Panc1 (cell line): ENCODE measurements around the gene NDUFA11. TPM values are rescaled to one million over a fixed set of nuclear protein-coding genes. Genes with fewer than 3 reads are reported as not detected.

Experiments used
- ATAC-seq: fragments of 200-7000 bp; cut with Tn5 transposase; 2 replicates; pipeline ENCODE4 v1.9.1; 2020; ENCODE audit warnings: mild to moderate bottlenecking, moderate library complexity
- BruUV-seq: library from RNA; stranded (reverse); fragments of 400-500 nt; replicated peaks from 2 replicates; lab custom pipeline; 2021; lab: Mats Ljungman, UMichigan
- CTCF ChIA-PET: fragments of 300-600 bp; sonication (Branson Sonifier 250); formaldehyde crosslinking; loops from one replicate; lab custom pipeline; 2022; ENCODE audit warnings: antibody characterized with exemption; lab: Charles Lee
- POLR2A ChIA-PET: fragments of 300-600 bp; sonication (Branson Sonifier 250); formaldehyde crosslinking; loops from one replicate; lab custom pipeline; 2022; ENCODE audit warnings: antibody characterized with exemption; lab: Charles Lee
- DNase-seq: peaks from one replicate; pipeline ENCODE4 v3.0.0-alpha.2; 2010; ENCODE audit warnings: low read depth, low spot score
- H3K27ac ChIP-seq: 2 replicates; pipeline ENCODE4 v1.5.1; 2011; ENCODE audit warnings: mild to moderate bottlenecking, low read length, inconsistent platforms
- H3K27me3 ChIP-seq: fragments of 200-500 bp; sonication (Bioruptor generic); 2 replicates; pipeline ENCODE4 v1.6.0; 2014; ENCODE audit warnings: low read length, inconsistent platforms; ENCODE audit not compliant: control insufficient read depth, insufficient read depth
- H3K36me3 ChIP-seq: fragments of 200-500 bp; sonication (Bioruptor generic); 2 replicates; pipeline ENCODE4 v1.5.1; 2014; ENCODE audit warnings: inconsistent platforms, mild to moderate bottlenecking, low read length, moderate library complexity; ENCODE audit not compliant: control insufficient read depth, insufficient read depth
- H3K4me1 ChIP-seq: 2 replicates; pipeline ENCODE4 v1.5.1; 2011; ENCODE audit warnings: inconsistent platforms, mild to moderate bottlenecking, low read length, moderate library complexity; ENCODE audit not compliant: control insufficient read depth, insufficient read depth
- H3K4me3 ChIP-seq, 2 experiments: 2 replicates each; pipeline ENCODE4 v1.5.1; 2011 to 2012; ENCODE audit warnings: low read depth in 2 of 2, low read length in 2 of 2, mild to moderate bottlenecking in 2 of 2, inconsistent platforms in 1 of 2, moderate library complexity in 1 of 2
- H3K9me3 ChIP-seq: fragments of 200-500 bp; sonication (Bioruptor generic); 2 replicates; pipeline ENCODE4 v1.5.1; 2014; ENCODE audit warnings: low read depth, mild to moderate bottlenecking, inconsistent platforms, low read length, moderate library complexity; ENCODE audit not compliant: control insufficient read depth, insufficient read depth
- POLR2AphosphoS5 ChIP-seq: IDR thresholded peaks from 2 replicates; pipeline ENCODE4 v1.6.1; 2012; ENCODE audit warnings: mild to moderate bottlenecking, low read depth, low read length, moderate library complexity
- REST ChIP-seq, 2 experiments: IDR thresholded peaks; 2 replicates each; pipeline ENCODE4 v1.6.1; 2011 to 2012; ENCODE audit warnings: low read depth in 2 of 2, control low read depth in 1 of 2, low read length in 1 of 2, mild to moderate bottlenecking in 1 of 2, moderate library complexity in 1 of 2; ENCODE audit not compliant: insufficient read depth in 1 of 2
- SIN3A ChIP-seq: IDR thresholded peaks from 2 replicates; pipeline ENCODE4 v1.6.1; 2012; ENCODE audit warnings: low read depth, mild to moderate bottlenecking, low read length, moderate library complexity, borderline replicate concordance; ENCODE audit not compliant: insufficient read depth
- TCF7L2 ChIP-seq: IDR thresholded peaks from 2 replicates; pipeline ENCODE4 v1.6.1; 2011; ENCODE audit warnings: mild to moderate bottlenecking, low read depth, low read length, inconsistent platforms
- in situ Hi-C: cut with HindIII; loops from 2 replicates; pipeline ENCODE4 v1.10.0; 2016; ENCODE audit warnings: low sequenced_read_pairs, low pct_unique_long_range_greater_than_20kb
- intact Hi-C: fragments of 100-400 bp; cut with micrococcal nuclease; formaldehyde crosslinking; loops from one replicate; pipeline ENCODE4 v1.10.0; 2022; ENCODE audit not compliant: unreplicated experiment
- total RNA-seq: library from RNA; stranded (reverse); gene quantifications from one replicate; pipeline ENCODE4 v1.2.1, GENCODE V29; 2021; ENCODE audit not compliant: unreplicated experiment
- TF ChIP-seq, protein P1 (sequence below): fragments of 450-650 bp; IDR thresholded peaks from 2 replicates; pipeline ENCODE4 v1.5.1; 2017; ENCODE audit warnings: mild to moderate bottlenecking

Gene NDUFA11
- total RNA-seq, 1 experiment from 2014 or later = 242 TPM

DNA sequence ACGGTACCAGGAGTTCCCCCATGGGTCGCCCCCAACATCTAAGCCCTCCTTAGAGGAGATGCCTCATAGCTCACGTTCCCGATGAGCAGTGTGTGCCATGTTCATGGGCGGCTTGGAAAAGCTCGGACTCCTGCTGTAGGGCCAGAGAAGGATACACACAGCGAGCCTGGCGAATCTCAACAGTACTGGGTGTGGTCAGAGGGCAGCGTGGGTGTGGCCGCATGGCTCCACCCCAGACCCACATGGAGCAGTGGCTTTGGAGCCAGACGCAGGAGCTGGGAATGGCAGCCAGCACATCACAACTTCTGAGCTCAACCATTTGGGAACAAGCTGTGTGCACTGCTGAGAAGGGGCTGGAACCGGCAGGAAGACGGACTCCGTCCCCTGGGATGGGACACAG is 26.0 kb upstream of the NDUFA11 start:
- Histone ChIP-seq H3K4me3 (no peak overlapping the region), H3K4me1 (no peaks in the 10 kb centered on the region), H3K36me3 (no peaks in the 10 kb centered on the region), H3K9me3 (no peaks in the 10 kb centered on the region), H3K27me3 (no peaks in the 10 kb centered on the region), H3K27ac (no peak overlapping the region)
- ATAC-seq (no peak), DNase-seq (no peak)
- in situ Hi-C loops = no loop called here
- intact Hi-C loops = no loop called here
- no TSS peak for BruUV-seq
- no peak for TF ChIP-seq TCF7L2
- TF ChIP-seq POLR2AphosphoS5 = no peak
- TF ChIP-seq REST (IDR thresholded peaks at IDR 0.05; ENCODE audit: insufficient read depth in 1 of 2, low read depth in 2 of 2, low read length in 1 of 2) = no peak
- no peak for TF ChIP-seq SIN3A
- TF ChIP-seq, protein P1, sequence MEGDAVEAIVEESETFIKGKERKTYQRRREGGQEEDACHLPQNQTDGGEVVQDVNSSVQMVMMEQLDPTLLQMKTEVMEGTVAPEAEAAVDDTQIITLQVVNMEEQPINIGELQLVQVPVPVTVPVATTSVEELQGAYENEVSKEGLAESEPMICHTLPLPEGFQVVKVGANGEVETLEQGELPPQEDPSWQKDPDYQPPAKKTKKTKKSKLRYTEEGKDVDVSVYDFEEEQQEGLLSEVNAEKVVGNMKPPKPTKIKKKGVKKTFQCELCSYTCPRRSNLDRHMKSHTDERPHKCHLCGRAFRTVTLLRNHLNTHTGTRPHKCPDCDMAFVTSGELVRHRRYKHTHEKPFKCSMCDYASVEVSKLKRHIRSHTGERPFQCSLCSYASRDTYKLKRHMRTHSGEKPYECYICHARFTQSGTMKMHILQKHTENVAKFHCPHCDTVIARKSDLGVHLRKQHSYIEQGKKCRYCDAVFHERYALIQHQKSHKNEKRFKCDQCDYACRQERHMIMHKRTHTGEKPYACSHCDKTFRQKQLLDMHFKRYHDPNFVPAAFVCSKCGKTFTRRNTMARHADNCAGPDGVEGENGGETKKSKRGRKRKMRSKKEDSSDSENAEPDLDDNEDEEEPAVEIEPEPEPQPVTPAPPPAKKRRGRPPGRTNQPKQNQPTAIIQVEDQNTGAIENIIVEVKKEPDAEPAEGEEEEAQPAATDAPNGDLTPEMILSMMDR = no peak
- CTCF ChIA-PET = no interaction called here
- POLR2A ChIA-PET = no interaction called here

- in situ Hi-C loops (no loop called here), intact Hi-C loops (no loop called here)
- TF ChIP-seq TCF7L2 (no peak), REST (IDR thresholded peaks at IDR 0.05; ENCODE audit: insufficient read depth in 1 of 2, low read depth in 2 of 2, low read length in 1 of 2) (no peak), POLR2AphosphoS5 (no peak), SIN3A (no peak)
- TF ChIP-seq, protein P1 = no peak
- ATAC-seq = no peak
- no peaks in the 10 kb centered on the region for H3K27me3 ChIP-seq
- CTCF ChIA-PET = no interaction called here
- no peaks in the 10 kb centered on the region for H3K9me3 ChIP-seq
- POLR2A ChIA-PET = no interaction called here
- H3K36me3 ChIP-seq = no peaks in the 10 kb centered on the region
- no peak overlapping the region for H3K4me3 ChIP-seq
- BruUV-seq = no TSS peak
- no peaks in the 10 kb centered on the region for H3K4me1 ChIP-seq
- H3K27ac ChIP-seq = no peak overlapping the region
- no peak for DNase-seq
These were observed 25.6 kb upstream of the NDUFA11 start for GRCh38 chr19:5929179-5929578.
